Endothelial cell of umbilical vein (primary cell): Measurements from ENCODE around the gene SARS1. TPM values are rescaled to one million over a fixed set of nuclear protein-coding genes. Genes with fewer than 3 reads are reported as not detected.

Source experiments
- BruUV-seq: library from RNA; stranded (reverse); fragments of 400-500 nt; replicated peaks from 2 replicates; lab custom pipeline; 2021; lab: Mats Ljungman, UMichigan
- CTCF ChIA-PET: fragments of 300-600, 350-600 bp; sonication (Branson Sonifier 250); formaldehyde crosslinking; loops from one replicate; lab custom pipeline; 2021; ENCODE audit warnings: antibody characterized with exemption, inconsistent platforms; lab: Charles Lee
- POLR2A ChIA-PET: fragments of 300-600, 350-600 bp; sonication (Branson Sonifier 250); formaldehyde crosslinking; loops from one replicate; lab custom pipeline; 2021; ENCODE audit warnings: antibody characterized with exemption, inconsistent platforms; lab: Charles Lee
- DNase-seq: peaks from one replicate; pipeline ENCODE4 v3.0.0-alpha.2; 2011; ENCODE audit warnings: low read depth, low spot score
- FAIRE-seq: peaks from 2 replicates; lab custom pipeline; 2011; peaks lifted over from hg19 to GRCh38; lab: Jason Lieb, UNC
- H2AFZ ChIP-seq: 2 replicates; pipeline ENCODE4 v1.6.0; 2012; ENCODE audit warnings: low read depth, low read length, control low read depth, inconsistent platforms
- H3K27ac ChIP-seq: 2 replicates; pipeline ENCODE4 v1.5.1; 2011; ENCODE audit warnings: low read depth, mild to moderate bottlenecking, control low read depth, low read length, moderate library complexity; ENCODE audit not compliant: insufficient read depth
- H3K27me3 ChIP-seq, 2 experiments: 2 replicates each; pipeline versions ENCODE4 v1.6.0 to v1.6.1; 2011; ENCODE audit warnings: low read length in 2 of 2, mixed read lengths in 1 of 2; ENCODE audit not compliant: control insufficient read depth in 2 of 2, insufficient read depth in 2 of 2
- H3K36me3 ChIP-seq, 2 experiments: 2 replicates in 1 of 2; 3 replicates in 1 of 2; pipeline ENCODE4 v1.5.1; 2011; ENCODE audit warnings: low read length in 2 of 2, mild to moderate bottlenecking in 1 of 2, moderate library complexity in 1 of 2; ENCODE audit not compliant: control insufficient read depth in 2 of 2, insufficient read depth in 2 of 2; ENCODE audit errors: extremely low read depth in 1 of 2
- H3K4me1 ChIP-seq: 3 replicates; pipeline ENCODE4 v1.5.1; 2011; ENCODE audit warnings: mild to moderate bottlenecking, low read length; ENCODE audit not compliant: control insufficient read depth, insufficient read depth; ENCODE audit errors: extremely low read depth
- H3K4me2 ChIP-seq: 2 replicates; pipeline ENCODE4 v1.6.1; 2011; ENCODE audit warnings: low read length, control low read depth, mixed read lengths; ENCODE audit not compliant: insufficient read depth
- H3K4me3 ChIP-seq, 3 experiments: fragments of 200-600 bp in 1 of 3; sonication (generic), shearing (Covaris generic) in 1 of 3; replicated peaks in 1 of 3; 2 replicates each; pipeline ENCODE4 v1.5.1; 2011 to 2016; ENCODE audit warnings: control low read depth in 3 of 3, low read length in 3 of 3, mild to moderate bottlenecking in 2 of 3, inconsistent platforms in 1 of 3, low read depth in 1 of 3, moderate library complexity in 1 of 3; ENCODE audit not compliant: insufficient read depth in 1 of 3
- H3K79me2 ChIP-seq: 2 replicates; pipeline ENCODE4 v1.6.0; 2012; ENCODE audit warnings: low read length, inconsistent platforms; ENCODE audit not compliant: control insufficient read depth, insufficient read depth
- H3K9ac ChIP-seq: replicated peaks from 2 replicates; pipeline ENCODE3; 2011; ENCODE audit warnings: low read length, control low read depth; ENCODE audit not compliant: insufficient read depth; ENCODE audit errors: extremely low read depth
- H3K9me1 ChIP-seq: replicated peaks from 3 replicates; pipeline ENCODE4 v1.6.0; 2011; ENCODE audit warnings: mild to moderate bottlenecking, low read length; ENCODE audit not compliant: control insufficient read depth, insufficient read depth; ENCODE audit errors: extremely low read depth
- H3K9me3 ChIP-seq: replicated peaks from 2 replicates; pipeline ENCODE4 v1.5.1; 2012; ENCODE audit warnings: low read length, inconsistent platforms; ENCODE audit not compliant: control insufficient read depth, insufficient read depth
- H4K20me1 ChIP-seq: replicated peaks from 2 replicates; pipeline ENCODE3; 2011; ENCODE audit warnings: mild to moderate bottlenecking, low read length; ENCODE audit not compliant: control insufficient read depth, insufficient read depth; ENCODE audit errors: extremely low read depth
- EZH2 ChIP-seq: IDR thresholded peaks from 2 replicates; pipeline ENCODE4 v1.6.1; 2012; ENCODE audit warnings: borderline replicate concordance, low read depth, mild to moderate bottlenecking, moderate library complexity, low read length, inconsistent platforms; ENCODE audit not compliant: severe bottlenecking
- FOS ChIP-seq: IDR thresholded peaks from 2 replicates; pipeline ENCODE4 v1.6.1; 2011; ENCODE audit warnings: mild to moderate bottlenecking, low read length, moderate library complexity, borderline replicate concordance; ENCODE audit not compliant: insufficient read depth
- GATA2 ChIP-seq: IDR thresholded peaks from 2 replicates; pipeline ENCODE4 v1.7.0; 2011; ENCODE audit warnings: low read depth, mild to moderate bottlenecking, moderate library complexity, mixed read lengths, low read length; ENCODE audit not compliant: insufficient read length, insufficient read depth
- JUN ChIP-seq: IDR thresholded peaks from 2 replicates; pipeline ENCODE4 v1.6.1; 2011; ENCODE audit warnings: borderline replicate concordance, low read depth; ENCODE audit not compliant: insufficient read length, insufficient read depth
- MYC ChIP-seq: IDR thresholded peaks from one replicate; pipeline ENCODE4 v1.6.1; 2011; ENCODE audit warnings: mild to moderate bottlenecking, low read depth, low read length
- POLR2A ChIP-seq: IDR thresholded peaks from 2 replicates; pipeline ENCODE4 v1.6.1; 2012; ENCODE audit warnings: low read depth, mild to moderate bottlenecking, control low read depth, low read length
- dilution Hi-C: fragments of 300-500 bp; cut with MboI; formaldehyde crosslinking; loops from one replicate; pipeline ENCODE4 v1.15.0; 2019; ENCODE audit warnings: low sequenced_read_pairs; ENCODE audit not compliant: extremely low pct_ligation_motif_present
- intact Hi-C: fragments of 100-400 bp; cut with micrococcal nuclease; formaldehyde crosslinking; loops from one replicate; pipeline ENCODE4 v1.10.0; 2022
- polyA plus RNA-seq, 4 experiments: library from polyadenylated mRNA; depleted of rRNA in 3 of 4; stranded (reverse) in 3 of 4; unstranded in 1 of 4; fragments of >200 nt; gene quantifications; 2 replicates each; pipeline versions ENCODE4 v1.2.1 to v1.2.3, GENCODE V29; 2011 to 2012; ENCODE audit warnings: missing spikeins in 1 of 4
- total RNA-seq: library from RNA; stranded (reverse); gene quantifications from 2 replicates; pipeline ENCODE4 v1.2.3, GENCODE V29; 2021
- TF ChIP-seq, protein P1 (sequence below), 2 donors: IDR thresholded peaks; 1 replicate in 1 of 2; 2 replicates in 1 of 2; pipeline ENCODE4 v1.5.1; 2011; ENCODE audit warnings: low read length in 2 of 2, mild to moderate bottlenecking in 2 of 2, moderate library complexity in 2 of 2, control low read depth in 1 of 2, inconsistent platforms in 1 of 2, low read depth in 1 of 2; ENCODE audit not compliant: insufficient read depth in 1 of 2; ENCODE audit errors: extremely low read depth in 1 of 2
- TF ChIP-seq, protein P2 (sequence below): IDR thresholded peaks from 2 replicates; pipeline ENCODE4 v1.6.1; 2011; ENCODE audit not compliant: insufficient read depth, insufficient read length

The SARS1 gene
- total and polyA plus RNA-seq, 2 donors (not counting 3 experiments of a cell fraction or from before 2014, with no cell fraction given), result 110 to 178 TPM

DNA sequence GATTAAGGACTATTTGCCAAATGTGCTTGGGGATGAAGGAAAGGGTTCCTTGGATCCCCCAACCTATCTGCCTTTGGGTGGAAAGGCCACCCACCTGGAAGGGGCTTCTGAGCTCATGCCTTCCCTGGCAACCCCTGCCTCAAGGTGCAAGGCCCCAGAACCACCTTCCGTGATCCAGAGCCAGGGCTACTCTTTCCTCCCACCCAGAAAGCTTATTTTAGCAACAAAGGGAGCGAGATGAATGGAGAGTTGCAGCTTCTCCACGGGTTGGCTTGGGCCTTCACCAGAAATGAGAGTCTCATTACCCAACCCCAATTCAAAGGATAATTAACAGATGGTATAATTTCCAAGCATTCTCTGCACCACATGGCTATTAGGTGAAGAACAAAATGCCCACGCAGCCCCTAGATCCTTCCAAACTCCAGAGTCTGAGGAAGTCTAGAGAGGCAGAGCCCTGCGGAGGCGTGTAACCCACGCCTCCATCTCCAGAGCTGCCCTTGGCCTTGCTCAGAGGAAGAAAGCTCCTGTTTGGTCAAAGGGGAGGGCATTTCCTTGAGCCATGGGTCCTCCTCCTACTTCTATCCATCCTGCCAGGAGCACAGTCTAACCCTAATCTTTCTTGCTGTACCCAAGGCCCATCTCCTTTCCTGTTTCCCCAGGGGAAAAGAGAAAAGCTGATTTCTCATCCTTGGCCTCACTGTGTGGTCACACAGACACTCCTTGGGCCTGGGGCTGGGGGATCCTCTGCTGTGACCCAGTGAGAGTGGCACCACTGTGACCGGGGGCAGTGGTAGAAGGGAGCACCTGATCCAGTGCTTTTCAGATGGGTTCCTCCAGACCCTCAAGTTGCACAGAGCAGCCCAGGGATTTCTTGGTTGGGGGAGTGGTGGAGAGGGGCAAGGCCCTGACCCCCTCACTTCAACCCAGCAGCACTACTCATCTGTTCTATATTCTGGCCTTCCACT, 34.0 kb downstream of the SARS1 start:
- CTCF ChIA-PET, result interaction anchor here (1.0 to 1.4 kb wide), 5 partner anchors 9 to 151 kb away, joined by 3 to 4 read pairs (median 3); no protein-coding TSS in a partner anchor
- intact Hi-C loops, result no loop called here

DNA sequence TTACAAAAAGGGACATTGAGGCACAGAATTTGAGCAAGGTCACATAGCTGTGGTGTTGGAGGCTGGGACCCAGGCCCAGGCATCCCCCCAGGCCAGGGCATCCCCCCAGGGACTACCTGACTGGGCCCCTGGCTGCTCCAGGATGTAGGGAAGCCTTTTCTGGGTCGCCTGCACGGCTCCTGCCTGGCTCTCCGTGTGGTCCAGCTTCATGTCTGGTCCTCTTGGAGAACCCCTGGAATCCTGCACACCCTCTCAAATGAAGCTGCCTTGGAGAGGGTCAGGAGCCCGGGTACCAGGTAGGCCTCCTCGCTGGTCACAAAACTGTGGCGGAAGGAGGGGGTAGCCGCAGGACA, 34.7 kb downstream of the SARS1 start:
- ChIA-PET CTCF (interaction anchor here (1.4 kb wide), 2 partner anchors 9 to 36 kb away, joined by 3 to 4 read pairs; no protein-coding TSS in a partner anchor), POLR2A (no interaction called here)
- Histone ChIP-seq H3K4me2 (no peak overlapping the region), H3K79me2 (no peaks in the 10 kb centered on the region), H3K9me1 (no peaks in the 10 kb centered on the region), H3K27ac (no peak overlapping the region), H3K9ac (no peak overlapping the region), H3K9me3 (no peaks in the 10 kb centered on the region), H2AFZ (no peak overlapping the region), H3K36me3 (no peaks in the 10 kb centered on the region), H3K4me3 (no peak overlapping the region), H3K27me3 (peaks cover 3 to 8% of the 10 kb centered on the region in 2 experiments), H4K20me1 (no peaks in the 10 kb centered on the region), H3K4me1 (no peaks in the 10 kb centered on the region)
- BruUV-seq, result no TSS peak
- intact Hi-C loops (no loop called here), dilution Hi-C loops (no loop called here)
- DNase-seq (no peak), FAIRE-seq (no peak)
- TF ChIP-seq MYC, result no peak
- no peak for TF ChIP-seq POLR2A
- TF ChIP-seq FOS, result no peak
- no peak for TF ChIP-seq JUN
- TF ChIP-seq, protein P1, sequence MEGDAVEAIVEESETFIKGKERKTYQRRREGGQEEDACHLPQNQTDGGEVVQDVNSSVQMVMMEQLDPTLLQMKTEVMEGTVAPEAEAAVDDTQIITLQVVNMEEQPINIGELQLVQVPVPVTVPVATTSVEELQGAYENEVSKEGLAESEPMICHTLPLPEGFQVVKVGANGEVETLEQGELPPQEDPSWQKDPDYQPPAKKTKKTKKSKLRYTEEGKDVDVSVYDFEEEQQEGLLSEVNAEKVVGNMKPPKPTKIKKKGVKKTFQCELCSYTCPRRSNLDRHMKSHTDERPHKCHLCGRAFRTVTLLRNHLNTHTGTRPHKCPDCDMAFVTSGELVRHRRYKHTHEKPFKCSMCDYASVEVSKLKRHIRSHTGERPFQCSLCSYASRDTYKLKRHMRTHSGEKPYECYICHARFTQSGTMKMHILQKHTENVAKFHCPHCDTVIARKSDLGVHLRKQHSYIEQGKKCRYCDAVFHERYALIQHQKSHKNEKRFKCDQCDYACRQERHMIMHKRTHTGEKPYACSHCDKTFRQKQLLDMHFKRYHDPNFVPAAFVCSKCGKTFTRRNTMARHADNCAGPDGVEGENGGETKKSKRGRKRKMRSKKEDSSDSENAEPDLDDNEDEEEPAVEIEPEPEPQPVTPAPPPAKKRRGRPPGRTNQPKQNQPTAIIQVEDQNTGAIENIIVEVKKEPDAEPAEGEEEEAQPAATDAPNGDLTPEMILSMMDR (IDR thresholded peaks at IDR 0.05; ENCODE audit: extremely low read depth in 1 of 2, insufficient read depth in 1 of 2, low read depth in 1 of 2, low read length in 2 of 2), result no peak
- TF ChIP-seq, protein P2, sequence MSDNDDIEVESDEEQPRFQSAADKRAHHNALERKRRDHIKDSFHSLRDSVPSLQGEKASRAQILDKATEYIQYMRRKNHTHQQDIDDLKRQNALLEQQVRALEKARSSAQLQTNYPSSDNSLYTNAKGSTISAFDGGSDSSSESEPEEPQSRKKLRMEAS, result no peak
- no peak for TF ChIP-seq GATA2

More for the DNA sequence above, 34.0 kb downstream of the SARS1 start:
- dilution Hi-C loops, result no loop called here
- H3K79me2 ChIP-seq, result no peaks in the 10 kb centered on the region
- no peak overlapping the region for H3K9ac ChIP-seq
- H2AFZ ChIP-seq, result no peak overlapping the region
- no peaks in the 10 kb centered on the region for H4K20me1 ChIP-seq
- no peaks in the 10 kb centered on the region for H3K9me1 ChIP-seq
- H3K27ac ChIP-seq, result no peak overlapping the region
- no peak overlapping the region for H3K4me3 ChIP-seq
- BruUV-seq, result no TSS peak
- TF ChIP-seq JUN, result no peak
- no peak for TF ChIP-seq EZH2
- TF ChIP-seq POLR2A, result no peak
- FAIRE-seq, result no peak
- no peaks in the 10 kb centered on the region for H3K4me1 ChIP-seq
- no peak for DNase-seq
- H3K27me3 ChIP-seq, result peaks cover 6 to 8% of the 10 kb centered on the region in 2 experiments
- H3K4me2 ChIP-seq, result no peak overlapping the region
- no peaks in the 10 kb centered on the region for H3K36me3 ChIP-seq
- no peaks in the 10 kb centered on the region for H3K9me3 ChIP-seq
- POLR2A ChIA-PET, result no interaction called here
